GM18502 (cell line): ENCODE measurements around the gene NRP1.
"Not testable (repeated sequence)": the region's sequence is repeated elsewhere in the genome, so short reads cannot be mapped to it uniquely, and the experiment has no call there.

ENCODE experiments used
- ATAC-seq: cut with Tn5 transposase; IDR thresholded peaks from one replicate; pipeline ENCODE4 v1.9.1; 2021; ENCODE audit warnings: mild to moderate bottlenecking; ENCODE audit not compliant: unreplicated experiment, poor library complexity

The NRP1 gene

DNA sequence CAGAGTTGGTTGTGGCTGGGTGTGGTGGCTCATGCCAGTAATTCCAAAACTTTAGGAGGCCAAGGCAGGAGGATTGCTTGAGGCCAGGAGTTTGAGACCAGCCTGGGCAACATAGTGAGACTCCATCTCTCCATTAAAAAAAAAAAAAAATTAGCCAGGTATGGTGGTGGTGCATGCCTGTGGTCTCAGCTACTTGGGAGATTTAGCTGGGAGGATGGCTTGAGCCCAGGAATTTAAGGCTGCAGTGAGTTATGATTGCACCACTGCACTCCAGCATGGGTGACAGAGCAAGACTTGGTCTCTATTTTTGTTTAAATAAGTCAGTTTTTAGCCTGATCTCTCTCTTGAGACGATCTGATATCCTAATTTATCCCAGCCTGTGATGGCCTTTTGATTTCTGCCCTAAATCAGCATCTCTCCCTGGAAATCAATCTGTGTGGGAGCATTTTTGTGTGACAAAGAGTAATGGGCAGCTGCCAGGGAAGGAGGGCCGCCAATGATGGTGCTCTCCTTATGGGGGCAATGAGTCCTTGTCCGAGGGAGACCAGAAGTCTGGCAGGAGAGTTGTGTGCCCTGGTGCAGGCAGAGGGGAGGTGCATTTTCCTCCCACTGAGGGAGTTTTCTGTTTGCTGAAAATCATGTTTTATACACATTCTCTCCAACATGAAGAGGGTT lies 111.0 kb downstream of the NRP1 start:
- ATAC-seq, result no peak

DNA sequence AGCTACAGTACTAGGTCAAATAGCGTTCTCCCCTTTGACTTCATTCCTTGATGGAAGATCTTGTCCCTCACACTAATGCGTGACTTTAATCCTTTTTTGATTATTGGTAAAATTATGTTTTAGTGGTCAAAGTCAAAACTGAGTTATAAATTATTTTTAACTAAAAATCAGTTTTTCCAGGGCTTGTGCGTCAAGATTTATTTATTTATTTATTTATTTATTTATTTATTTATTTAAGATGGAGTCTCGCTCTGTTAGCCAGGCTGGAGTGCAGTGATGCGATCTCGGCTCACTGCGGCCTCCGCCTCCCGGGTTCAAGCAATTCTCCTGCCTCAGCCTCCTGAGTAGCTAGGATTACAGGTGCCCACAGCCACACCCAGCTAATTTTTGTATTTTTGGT lies 112.2 kb downstream of the NRP1 start:
- not testable (repeated sequence) for ATAC-seq

DNA sequence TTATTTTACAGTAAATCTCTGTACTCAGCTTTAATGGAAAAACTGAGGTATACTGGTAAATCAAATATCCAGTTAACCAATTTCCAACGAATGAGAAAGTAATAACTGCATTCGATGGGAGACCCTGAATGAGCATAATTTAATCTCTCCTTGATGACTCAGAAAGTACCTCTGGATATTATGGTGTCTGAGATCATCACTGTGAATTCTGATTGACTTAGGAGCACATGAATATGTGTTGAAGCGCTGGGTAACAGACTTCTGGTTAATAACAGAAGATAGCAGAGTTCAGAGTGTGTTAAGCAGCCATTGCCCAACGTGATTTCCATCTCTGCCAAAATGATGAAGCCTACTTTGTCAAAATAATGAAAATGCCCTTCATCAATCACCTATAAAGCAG lies 116.6 kb downstream of the NRP1 start:
- no peak for ATAC-seq

DNA sequence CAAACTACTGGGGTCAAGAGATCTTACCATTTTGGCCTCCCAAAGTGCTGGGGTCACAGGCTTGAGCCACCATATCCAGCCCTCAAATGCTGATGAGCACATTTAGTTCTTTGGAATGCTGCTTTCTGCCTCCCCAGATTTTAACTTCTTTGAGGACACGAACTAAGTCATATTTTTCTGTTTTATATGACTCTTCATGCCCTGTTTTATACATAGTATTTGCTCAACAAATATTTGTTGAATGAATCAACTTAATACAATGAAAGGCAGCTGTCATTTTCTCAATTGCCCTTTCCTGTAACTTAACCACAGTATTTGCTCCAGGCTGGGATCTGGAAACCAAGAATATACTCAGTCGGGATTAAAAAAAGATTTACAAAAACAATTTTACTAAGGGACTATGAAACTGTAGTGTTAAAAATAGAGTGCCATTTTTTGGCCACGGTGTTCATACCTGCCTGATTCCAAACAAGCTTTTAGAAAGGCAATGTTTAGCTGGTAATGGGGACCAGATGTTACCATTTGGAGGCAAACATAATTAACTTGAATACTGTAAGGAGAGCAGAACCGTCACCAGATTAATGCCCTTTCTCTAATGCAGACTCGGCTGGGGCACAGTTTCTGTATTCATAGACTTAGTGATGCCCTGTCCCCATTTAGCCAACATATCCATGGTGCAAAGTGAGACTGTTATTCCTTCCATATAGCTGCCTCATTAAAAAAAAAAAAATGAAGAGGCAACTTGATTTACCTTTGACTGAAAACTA lies 117.6 kb downstream of the NRP1 start:
- ATAC-seq, result no peak

DNA sequence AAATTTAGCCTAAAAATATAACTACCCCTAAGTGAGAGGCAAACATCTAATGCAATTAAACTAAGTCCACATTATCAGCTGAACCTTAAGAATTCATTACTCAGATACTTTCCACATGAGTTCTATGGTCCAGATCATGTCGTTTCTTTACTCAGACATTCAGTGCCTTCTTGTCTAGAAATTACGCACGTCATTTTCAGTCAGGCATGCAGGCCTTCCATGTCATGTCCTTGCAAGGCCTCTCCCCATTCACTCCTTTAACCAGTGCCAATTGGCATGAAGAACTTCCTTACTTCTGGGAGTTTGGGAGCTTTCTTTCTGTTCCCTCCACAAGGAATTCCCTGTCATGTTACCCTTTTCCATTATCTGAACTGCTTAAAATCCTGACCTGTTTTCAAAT lies 118.8 kb downstream of the NRP1 start:
- no peak for ATAC-seq

DNA sequence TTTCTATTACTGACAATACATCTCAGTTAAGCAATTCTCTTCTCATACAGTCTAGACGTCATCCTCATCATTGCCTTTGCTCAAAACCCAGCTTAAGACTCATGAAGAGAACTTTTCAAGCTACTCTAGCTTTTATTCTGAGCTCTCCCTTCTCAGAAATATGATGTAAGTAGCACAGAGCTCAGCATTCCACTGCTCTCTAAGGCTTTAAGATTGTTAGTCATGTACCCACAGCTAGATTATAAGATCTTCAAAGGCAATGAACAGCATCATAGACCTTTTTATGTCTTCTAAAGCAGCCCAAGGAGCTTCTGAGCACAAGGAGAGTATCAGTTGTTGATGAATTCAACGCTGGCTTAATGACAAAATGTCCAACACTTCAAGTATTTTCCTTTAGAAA lies 119.3 kb downstream of the NRP1 start:
- no peak for ATAC-seq

DNA sequence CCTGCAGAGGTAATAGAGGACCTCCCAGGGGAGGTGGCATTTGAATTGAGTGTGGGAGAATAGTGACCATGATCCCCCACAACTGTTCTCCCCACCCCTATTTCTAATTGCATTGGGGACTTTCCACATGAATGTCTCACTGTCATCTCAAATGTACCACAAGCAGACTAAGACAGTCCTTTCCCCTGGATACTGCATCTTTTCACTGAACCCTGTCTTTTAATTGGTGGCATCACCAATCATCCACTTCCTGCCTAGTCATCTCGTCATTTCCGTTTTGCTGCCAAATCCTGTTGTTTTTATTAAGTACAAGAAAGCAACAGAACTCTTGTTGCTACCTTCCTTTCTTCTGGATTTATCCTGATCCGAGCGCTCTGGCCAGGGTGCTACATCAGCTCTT lies 120.3 kb downstream of the NRP1 start:
- peak; percentile 49 for ATAC-seq

DNA sequence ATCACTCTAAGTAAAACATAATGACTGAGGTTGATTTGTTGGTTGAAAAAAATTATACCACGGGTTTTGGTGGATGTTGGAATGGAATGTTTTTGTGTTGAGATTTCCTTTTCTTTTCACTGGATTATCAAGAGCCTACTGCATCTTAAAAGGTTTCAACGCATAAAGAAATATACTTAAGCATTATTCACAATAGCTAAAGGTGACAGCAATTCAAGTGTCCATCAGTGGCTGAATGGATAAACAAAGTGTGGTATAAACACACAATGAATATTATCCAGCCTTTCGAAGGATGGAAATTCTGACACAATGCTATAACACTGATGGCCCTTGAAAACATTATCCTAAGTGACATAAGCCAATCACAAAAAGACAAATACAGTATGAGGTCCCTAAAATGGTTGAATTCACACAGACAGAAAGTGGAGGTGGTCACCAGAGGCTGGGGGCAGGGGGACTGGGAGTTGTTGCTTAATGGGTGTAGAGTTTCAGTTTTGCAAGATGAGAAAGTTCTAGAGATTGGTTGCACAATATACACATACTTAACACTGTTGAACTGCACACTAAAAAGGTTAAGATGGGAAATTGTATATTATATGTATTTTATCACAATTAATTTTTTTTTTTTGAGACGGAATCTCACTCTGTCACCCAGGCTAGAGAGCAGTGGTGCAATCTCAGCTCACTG lies 122.3 kb downstream of the NRP1 start:
- ATAC-seq, result no peak

DNA sequence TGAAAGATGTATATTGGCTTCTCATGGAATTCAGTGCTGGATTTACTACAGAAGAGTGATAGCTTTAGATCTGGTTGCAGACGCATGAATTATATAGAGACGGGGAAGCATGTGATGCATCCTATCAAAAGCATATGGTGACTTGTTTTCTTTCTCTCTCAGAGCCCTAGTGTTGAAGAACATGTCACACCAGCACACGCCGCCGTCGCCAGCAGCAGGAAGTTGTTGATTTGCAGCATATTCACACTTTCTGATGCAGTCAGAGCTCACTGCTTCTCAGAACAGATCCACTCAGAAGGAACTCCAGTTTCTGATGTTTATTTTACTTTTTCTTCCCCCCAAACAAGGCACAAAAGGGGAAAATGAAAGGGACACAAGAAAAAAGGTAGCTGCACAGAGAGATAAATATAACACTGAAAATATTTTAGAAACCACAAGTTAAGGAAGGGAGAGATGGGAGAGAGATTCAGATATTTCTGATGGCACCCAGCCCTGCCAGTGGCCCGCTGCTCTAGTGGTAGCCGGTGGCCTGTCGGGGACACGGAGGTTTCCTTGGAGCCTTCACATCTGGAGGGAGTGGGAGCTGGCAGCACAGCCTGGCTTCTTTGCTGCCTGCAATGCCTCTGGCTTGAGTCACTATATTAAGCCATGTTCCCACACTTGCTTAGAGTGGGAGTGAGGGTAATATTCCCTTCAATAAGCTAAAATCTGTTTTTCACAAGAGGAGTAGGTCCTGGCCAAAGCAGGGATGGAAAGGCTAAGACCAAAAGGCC lies 123.2 kb downstream of the NRP1 start:
- ATAC-seq, result peak; percentile 56

DNA sequence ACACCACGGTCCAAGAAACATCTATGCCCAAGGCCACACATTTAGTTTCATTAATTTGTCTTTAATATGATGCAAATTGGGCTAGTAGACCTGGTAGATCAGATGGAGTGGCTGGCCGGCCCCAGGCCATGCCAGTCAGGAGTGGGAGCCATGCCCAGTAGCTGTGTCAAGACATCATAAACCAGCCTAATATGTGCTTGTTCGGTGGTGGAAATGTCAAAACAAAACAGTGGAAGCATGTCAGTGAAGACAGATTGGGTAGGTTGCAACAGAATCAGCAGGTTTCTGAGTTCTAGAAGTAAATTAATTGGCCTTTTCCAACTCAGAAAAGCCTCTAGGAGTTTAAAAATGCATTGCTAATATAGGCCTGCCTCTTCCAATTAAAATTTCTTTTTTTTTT lies 124.7 kb downstream of the NRP1 start:
- ATAC-seq, result no peak

DNA sequence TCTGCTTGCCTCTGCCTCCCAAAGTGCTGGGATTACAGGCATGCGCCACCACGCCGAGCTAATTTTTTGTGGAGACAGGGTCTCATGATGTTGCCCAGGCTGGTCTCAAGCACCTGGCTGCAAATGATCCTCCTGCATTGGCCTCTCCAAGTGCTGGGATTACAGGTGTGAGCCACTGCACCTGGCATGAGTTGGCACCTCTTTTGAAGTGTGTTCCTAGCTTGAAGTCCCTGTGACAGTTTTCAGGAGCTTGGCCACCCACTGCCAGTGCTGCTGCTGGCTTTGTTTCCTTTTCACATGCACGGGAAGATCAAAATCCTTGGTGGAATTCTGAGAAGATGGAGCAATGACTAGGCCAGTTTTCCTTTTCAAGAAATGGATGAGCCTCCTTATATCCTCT lies 126.3 kb downstream of the NRP1 start:
- ATAC-seq, result no peak

DNA sequence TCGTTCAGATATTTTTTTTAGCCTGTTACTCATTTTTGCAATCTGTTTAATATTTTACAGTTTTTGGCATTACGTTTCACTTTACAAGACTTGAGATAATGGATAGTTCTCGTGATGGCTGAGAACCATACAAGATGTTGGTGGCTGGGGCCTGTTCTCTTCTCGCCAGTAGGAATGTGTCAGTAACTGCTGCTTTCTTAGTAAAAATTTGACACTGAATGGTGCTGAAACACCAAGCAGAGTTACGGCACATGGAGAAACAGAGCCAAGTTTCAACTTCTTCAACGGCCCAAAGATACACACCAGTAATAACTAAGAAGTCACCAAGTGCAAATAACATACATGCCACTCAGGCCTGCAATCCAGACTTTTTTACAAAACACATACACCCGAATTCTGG lies 130.4 kb downstream of the NRP1 start:
- ATAC-seq, result no peak

DNA sequence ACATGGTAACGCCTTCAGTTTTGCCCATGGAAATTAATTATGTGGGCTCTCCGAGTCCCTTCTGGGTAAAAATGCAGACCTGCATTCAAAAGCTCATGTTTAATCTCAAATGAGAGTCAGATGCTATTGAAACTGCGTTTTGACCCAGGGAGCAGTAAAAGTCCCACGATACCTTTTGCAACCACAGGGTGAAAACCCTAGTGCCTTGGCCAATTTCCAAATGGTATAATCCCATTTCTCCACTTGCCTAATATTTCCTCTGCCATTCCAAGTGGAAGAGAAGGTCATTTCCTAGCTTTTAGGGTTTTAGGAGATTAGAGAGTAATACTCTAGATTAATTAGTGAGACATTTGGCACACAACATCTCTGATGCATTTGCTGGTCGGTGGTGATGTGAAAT lies 132.5 kb downstream of the NRP1 start:
- ATAC-seq, result no peak

DNA sequence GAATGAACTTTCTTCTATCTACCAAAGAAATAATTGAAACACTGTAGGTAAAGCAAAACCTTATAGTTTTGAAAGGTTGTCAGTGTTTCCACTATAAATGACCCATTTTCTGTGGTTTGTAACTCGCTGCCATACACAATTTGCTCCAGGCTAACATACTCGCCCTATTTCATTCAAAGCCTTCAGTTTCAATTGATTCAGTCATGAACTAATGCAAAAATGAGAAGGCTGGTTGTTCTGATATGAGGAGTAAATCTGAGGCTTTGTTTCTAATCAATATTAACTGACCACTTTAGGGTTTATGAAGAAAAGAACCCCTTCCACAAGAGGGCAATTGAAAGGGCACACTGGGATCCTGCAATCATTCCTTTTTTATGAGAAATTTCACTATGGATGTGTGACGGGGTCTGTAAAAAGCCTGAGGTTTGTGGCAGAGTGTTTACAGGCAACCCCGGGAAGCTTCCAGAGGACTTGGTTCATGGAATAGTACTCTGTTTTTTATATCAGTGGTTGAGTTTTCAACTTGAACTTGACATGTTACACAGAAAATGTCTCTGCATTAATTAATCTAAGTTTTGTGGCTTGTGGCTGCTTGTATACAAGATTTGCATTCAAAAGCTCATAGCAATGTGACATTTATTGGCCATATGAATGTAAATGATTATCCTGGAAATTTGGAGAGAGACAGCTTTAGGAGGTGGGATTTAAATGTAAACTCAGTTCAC lies 133.2 kb downstream of the NRP1 start:
- ATAC-seq, result no peak

DNA sequence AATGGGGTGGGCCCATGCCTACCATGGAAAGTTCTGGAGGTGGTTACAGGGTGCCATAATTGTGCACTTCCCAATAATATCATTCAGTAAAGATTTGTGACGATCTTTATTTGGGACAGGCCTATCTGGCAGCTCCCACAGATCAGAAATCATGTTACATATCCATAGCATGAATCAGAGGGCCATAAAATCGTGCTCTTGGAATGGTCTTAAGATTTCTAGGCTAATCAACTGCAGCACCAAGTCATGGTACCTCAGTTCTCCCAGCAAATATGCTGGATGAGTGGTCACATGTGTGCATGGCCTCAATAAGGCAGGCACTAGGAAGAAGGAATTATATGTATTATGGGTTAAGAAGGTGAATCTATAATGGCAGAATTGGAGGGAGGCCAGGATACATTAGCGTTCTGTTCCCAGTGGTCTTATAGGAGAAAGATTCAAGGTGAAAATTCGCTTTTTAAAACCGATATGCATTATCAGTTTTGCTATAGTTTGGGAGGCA lies 134.7 kb downstream of the NRP1 start:
- no peak for ATAC-seq

DNA sequence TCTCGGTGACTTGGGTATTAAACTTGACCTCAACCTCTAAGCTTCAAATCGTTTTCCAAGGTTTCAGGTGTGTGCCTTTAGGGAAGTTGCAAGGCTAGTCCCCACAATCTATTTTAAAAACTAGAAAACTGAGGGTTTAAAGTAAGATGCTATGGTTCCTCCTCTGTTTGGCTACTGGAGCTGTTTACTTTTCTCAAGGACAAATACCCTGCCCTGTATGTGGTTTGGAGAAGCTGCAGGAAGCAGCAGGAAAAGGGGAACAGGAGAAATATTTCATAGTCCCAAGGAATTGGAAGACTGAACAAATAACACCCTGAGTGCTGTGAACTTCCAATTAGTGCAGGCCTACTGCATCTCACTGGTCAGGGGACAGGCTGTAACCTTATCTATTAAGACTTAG lies 135.9 kb downstream of the NRP1 start:
- no peak for ATAC-seq

DNA sequence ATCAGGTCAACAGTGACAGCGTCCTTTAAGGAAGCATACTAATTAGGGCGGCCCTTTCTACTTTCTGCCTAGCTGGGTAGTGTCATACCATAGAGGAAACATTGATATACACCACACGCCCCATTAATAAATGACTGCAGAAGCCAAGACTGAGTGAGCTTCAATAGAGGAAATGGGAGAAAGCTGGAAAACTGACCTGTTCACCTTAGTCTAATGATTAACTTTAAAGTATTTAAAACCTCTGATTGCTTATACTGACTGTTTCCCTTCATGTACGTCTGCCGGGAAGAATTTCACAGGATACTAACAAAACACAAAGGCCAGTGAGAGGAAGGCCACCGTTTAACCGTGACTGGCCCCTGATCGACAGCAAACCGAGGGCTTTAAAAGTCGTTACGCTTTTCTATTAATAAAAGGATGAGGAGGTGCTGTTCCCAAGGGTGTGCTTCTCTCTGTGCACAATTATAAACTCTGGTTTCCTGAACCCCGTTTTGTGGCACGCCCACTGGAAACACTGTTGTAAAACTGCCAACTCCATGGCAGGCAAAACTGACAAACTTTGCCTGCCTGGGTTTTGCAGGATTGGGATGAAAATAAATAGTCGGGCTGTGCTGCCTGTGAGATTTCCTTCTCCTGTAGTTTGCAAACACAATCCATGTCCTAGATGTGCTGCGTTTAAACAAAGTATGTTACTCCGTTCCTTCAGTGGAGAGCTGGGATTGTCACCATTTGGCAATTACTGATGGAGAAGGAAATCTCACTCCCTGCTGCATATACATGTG lies 137.6 kb downstream of the NRP1 start:
- no peak for ATAC-seq

DNA sequence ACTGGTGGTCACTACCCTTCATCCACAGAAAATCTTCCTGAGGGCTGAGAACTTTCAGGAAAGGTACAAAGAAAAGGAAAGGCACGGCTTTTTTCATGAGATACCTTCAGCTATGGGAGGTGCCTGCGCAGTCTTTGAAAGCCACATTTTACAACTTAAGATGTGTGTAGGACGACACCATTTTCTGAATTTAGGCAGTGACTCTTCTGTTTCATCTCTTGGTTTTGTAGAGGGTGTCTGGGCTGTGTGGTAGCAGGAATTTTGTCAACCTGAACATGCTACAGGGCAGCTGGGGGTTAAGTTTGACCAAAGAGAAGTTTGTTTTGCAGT lies 138.1 kb downstream of the NRP1 start:
- no peak for ATAC-seq

DNA sequence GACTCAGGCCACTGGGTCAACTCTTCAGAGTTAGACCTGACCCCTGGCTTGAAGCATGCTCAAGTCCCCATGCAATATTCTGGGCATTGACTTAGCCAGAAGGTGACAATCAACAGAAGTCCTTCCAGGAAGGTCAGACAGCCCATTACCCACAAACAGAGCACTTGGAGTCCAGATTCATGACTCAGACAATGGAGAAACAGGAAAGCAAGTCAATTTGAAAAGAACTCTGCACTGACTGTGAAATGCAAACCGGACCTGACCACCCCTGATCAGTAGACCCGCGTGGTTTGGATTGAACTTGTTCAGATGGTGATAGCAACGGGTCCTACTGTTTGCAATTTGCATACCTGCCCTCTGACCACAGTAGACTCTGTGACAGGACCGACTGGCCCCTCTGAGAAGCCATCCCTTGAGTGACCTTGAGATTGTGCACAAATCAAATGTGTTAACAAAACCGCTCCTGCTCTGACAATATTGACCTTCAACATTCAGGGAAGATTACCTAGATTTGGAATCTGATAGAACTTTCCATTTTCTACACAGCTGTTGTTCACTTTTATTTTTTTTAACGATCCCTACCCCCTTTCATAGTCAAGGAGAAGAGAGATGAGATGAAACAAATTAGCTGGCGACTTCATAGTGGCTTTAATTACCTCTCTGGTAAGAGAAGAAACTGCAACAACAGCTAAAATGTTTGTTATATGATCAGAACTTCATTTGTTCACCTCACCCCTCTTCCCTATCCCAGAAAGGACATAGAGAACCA lies 138.7 kb downstream of the NRP1 start:
- no peak for ATAC-seq
